Astrocyte (in vitro differentiated cells and primary cell): Measurements from ENCODE around the gene TOR1A.

Experiments used
- EZH2 ChIP-seq: IDR thresholded peaks from 2 replicates; pipeline ENCODE4 v1.6.1; 2012; ENCODE audit warnings: mild to moderate bottlenecking, low read length, inconsistent platforms; ENCODE audit not compliant: insufficient read depth
- TF ChIP-seq, protein P1 (sequence below): IDR thresholded peaks from 2 replicates; pipeline ENCODE4 v1.5.1; 2011; ENCODE audit warnings: low read depth, mild to moderate bottlenecking, inconsistent platforms, low read length, moderate library complexity; ENCODE audit not compliant: insufficient read depth

DNA sequence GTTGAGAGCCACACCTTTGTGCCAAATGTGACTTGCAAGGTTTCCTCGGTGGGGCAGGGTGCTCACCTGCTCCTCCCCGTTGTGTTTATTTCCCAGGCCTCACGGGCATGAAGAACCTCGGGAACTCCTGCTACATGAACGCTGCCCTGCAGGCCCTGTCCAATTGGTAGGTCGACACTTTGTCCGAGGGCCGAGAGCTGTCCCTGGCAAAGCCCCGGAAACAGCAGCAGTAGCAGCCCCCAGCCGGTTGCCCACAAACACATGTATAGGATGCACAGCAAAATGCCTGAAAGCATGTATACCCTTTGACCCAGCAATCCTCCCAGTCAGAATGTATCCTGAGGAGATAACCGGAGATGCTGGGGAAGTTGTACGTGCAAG is 37.5 kb upstream of the TOR1A start:
- TF ChIP-seq EZH2, result no peak
- TF ChIP-seq, protein P1, sequence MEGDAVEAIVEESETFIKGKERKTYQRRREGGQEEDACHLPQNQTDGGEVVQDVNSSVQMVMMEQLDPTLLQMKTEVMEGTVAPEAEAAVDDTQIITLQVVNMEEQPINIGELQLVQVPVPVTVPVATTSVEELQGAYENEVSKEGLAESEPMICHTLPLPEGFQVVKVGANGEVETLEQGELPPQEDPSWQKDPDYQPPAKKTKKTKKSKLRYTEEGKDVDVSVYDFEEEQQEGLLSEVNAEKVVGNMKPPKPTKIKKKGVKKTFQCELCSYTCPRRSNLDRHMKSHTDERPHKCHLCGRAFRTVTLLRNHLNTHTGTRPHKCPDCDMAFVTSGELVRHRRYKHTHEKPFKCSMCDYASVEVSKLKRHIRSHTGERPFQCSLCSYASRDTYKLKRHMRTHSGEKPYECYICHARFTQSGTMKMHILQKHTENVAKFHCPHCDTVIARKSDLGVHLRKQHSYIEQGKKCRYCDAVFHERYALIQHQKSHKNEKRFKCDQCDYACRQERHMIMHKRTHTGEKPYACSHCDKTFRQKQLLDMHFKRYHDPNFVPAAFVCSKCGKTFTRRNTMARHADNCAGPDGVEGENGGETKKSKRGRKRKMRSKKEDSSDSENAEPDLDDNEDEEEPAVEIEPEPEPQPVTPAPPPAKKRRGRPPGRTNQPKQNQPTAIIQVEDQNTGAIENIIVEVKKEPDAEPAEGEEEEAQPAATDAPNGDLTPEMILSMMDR, result no peak
